Activated CD8-positive, alpha-beta T cell treated with anti-CD3 and anti-CD28 coated beads, Interleukin-2, amount 10 ng/mL, durations not matched to agents 7 days and 5 days (primary cell): ENCODE measurements around the gene CCDC70. TPM values are rescaled to one million over a fixed set of nuclear protein-coding genes. Genes with fewer than 3 reads are reported as not detected.
"Not testable (repeated sequence)": the region's sequence is repeated elsewhere in the genome, so short reads cannot be mapped to it uniquely, and the experiment has no call there.

ENCODE experiments used
- ATAC-seq: fragments of 150-1000 bp; cut with Tn5 transposase; one replicate; pipeline ENCODE4 v1.10.0; 2021; ENCODE audit warnings: moderate library complexity
- CTCF ChIA-PET: fragments of 350-600 bp; sonication (Branson Sonifier 250); formaldehyde crosslinking; loops from one replicate; lab custom pipeline; 2021; ENCODE audit warnings: antibody characterized with exemption; lab: Charles Lee
- POLR2A ChIA-PET: fragments of 350-600 bp; sonication (Branson Sonifier 250); formaldehyde crosslinking; loops from one replicate; lab custom pipeline; 2021; ENCODE audit warnings: antibody characterized with exemption; lab: Charles Lee
- DNase-seq: peaks from one replicate; pipeline ENCODE4 v3.0.0-alpha.2; 2020
- H3K27ac Mint-ChIP-seq: one replicate; pipeline ENCODE4 v1.8.0; 2021; ENCODE audit warnings: mild to moderate bottlenecking, mixed read lengths
- H3K27me3 Mint-ChIP-seq: one replicate; pipeline ENCODE4 v1.8.0; 2021; ENCODE audit warnings: low read depth, mixed read lengths
- H3K36me3 Mint-ChIP-seq: one replicate; pipeline ENCODE4 v1.8.0; 2021; ENCODE audit warnings: low read depth, mixed read lengths
- H3K4me1 Mint-ChIP-seq: one replicate; pipeline ENCODE4 v1.8.0; 2021; ENCODE audit warnings: low read depth, mixed read lengths
- H3K4me3 Mint-ChIP-seq: one replicate; pipeline ENCODE4 v1.8.0; 2021; ENCODE audit warnings: mild to moderate bottlenecking, mixed read lengths
- H3K9me3 Mint-ChIP-seq: one replicate; pipeline ENCODE4 v1.8.0; 2022; ENCODE audit warnings: mixed read lengths; ENCODE audit not compliant: insufficient read depth
- total RNA-seq, 2 experiments: library from RNA; stranded (reverse); gene quantifications; one replicate each; pipeline ENCODE4 v1.2.3, GENCODE V29; 2021

The CCDC70 gene
- total RNA-seq, 2 experiments from 2014 or later, result not detected

DNA sequence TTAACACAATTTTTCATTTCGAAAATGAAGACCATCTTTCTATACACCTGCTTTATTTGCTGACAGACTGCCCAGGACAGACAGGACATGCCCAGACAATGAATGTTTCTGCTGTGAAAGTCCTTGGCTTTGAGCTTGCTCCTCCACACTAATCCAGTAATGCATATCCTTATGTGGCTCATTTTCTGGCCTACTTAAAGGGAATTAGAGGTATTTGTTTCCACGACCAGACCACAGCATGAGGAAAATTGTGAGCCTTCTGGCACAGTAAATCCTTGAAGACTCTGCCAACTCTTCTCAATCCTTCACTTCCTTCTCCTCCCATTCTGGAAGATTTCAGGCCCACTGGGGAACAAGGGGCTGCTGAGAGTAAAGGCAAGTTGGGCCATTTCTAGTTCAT, 25.7 kb downstream of the CCDC70 start:
- Mint-ChIP-seq H3K4me1 (no peaks in the 10 kb centered on the region), H3K4me3 (no peak overlapping the region), H3K27ac (no peak overlapping the region), H3K9me3 (no peaks in the 10 kb centered on the region), H3K36me3 (no peaks in the 10 kb centered on the region), H3K27me3 (peaks cover 9% of the 10 kb centered on the region)
- no peak for ATAC-seq
- ChIA-PET POLR2A (no interaction called here), CTCF (no interaction called here)
- DNase-seq, result no peak

DNA sequence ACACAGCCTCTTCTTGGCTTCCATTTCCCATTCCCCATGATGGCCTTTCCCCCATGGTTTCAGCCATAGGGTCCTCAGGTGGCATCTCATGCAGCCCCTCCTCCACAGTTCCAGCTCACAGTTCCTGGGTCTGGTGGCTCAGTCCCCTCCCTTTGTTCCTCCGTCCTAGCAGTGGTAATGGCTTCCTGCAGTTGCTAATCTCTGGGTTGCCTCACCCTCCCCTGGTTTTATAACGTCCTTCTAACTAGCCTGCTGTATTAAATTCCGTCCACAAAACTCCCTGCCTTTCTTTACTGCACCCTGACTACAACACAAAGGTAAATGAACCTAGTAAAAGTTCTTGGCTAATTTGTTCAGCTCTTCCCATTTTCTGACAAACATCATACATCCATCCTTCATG, 30.9 kb downstream of the CCDC70 start:
- no peak for ATAC-seq

DNA sequence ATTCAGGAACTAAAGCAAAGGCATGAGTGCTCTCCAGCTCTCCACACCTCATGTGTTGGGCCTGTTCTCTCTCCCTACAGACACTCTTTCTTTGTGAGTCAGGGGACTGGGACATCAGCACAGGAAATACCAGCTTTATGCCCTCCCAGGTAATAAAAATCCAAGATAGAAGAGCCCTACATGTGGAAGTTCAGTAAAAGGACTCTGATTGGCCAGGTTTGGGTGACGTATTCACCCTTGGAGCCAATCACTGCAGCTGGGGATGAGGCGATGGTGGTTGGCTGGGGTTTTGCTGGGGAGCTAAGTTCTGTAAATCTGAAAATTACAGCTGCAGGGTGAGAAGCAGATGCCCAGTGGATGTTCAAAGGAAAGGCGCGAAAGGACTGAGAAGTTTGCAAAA, 32.5 kb downstream of the CCDC70 start:
- CTCF ChIA-PET, result interaction anchor here (1.5 to 2.9 kb wide), 2 partner anchors 17 to 79 kb away, joined by 4 to 15 read pairs; no protein-coding TSS in a partner anchor
- no peaks in the 10 kb centered on the region for H3K4me1 Mint-ChIP-seq
- no peak overlapping the region for H3K27ac Mint-ChIP-seq
- no peaks in the 10 kb centered on the region for H3K9me3 Mint-ChIP-seq
- DNase-seq (no peak), ATAC-seq (no peak)
- H3K36me3 Mint-ChIP-seq, result no peaks in the 10 kb centered on the region
- no peak overlapping the region for H3K4me3 Mint-ChIP-seq
- peaks cover 9% of the 10 kb centered on the region for H3K27me3 Mint-ChIP-seq
- POLR2A ChIA-PET, result no interaction called here

More for the DNA sequence above, 30.9 kb downstream of the CCDC70 start:
- Mint-ChIP-seq H3K27me3 (peaks cover 5% of the 10 kb centered on the region), H3K4me1 (no peaks in the 10 kb centered on the region), H3K27ac (no peak overlapping the region), H3K4me3 (no peak overlapping the region), H3K9me3 (no peaks in the 10 kb centered on the region), H3K36me3 (no peaks in the 10 kb centered on the region)
- ChIA-PET POLR2A (no interaction called here), CTCF (interaction anchor here (0.8 to 1.6 kb wide), 6 partner anchors 43 to 237 kb away, joined by 3 to 7 read pairs (median 4); partner anchors contain the start of genes NEK5 and TMEM272)
- DNase-seq, result no peak

DNA sequence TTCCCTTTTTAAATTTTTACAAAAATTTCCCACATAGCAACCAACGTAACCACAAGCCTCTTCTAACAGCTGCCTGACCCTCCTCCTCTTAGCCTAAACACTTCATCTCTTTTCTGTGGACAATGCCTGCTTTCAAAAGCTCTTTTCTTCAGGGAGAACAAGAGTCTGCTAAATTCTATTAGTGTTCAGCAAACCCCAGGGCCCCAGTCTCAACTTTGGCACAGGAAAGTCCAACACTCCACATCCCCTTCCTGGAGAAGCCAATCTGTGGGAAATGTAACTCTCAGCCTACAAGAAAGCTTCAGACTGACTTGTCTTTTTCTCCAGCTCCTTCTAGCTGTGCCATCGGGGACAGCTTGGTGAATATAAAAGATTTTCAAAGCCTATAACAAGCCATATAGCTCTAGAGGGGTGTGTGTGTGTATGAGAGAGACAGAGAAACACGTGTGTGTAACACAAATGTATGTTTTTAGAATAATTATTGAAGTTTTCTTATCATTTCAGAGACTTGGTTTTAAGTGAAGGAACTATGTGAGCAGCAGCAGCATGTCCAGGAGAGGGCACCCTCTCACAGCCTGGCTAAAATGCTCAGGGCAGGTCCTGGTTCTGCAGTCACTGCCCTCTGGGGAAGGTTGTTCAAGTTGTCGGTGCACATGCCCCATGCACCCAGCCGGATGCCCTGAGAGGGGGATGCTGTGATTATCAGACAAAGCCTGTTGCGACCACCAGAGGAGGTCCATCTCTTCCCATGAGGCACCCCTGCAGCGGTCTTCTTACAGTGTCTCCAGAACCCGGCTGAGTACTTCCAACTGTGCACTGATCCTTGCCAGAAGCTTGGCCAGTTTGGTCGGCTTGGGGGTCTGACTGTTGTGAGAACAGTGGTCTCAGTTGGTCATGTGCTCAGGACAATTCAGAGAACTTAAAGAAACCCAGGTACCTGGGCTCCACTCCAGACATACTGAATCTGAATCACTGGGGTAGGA, 34.4 kb downstream of the CCDC70 start:
- ATAC-seq (peak; percentile 79), DNase-seq (peak; percentile 56)
- Mint-ChIP-seq H3K27ac (no peak overlapping the region), H3K4me3 (no peak overlapping the region), H3K4me1 (no peaks in the 10 kb centered on the region), H3K9me3 (no peaks in the 10 kb centered on the region), H3K36me3 (no peaks in the 10 kb centered on the region), H3K27me3 (peaks cover 17% of the 10 kb centered on the region)
- POLR2A ChIA-PET, result no interaction called here
- CTCF ChIA-PET, result interaction anchor here (0.8 to 2.9 kb wide), 13 partner anchors 10 to 305 kb away, joined by 3 to 21 read pairs (median 3); partner anchors contain the start of gene NEK5

DNA sequence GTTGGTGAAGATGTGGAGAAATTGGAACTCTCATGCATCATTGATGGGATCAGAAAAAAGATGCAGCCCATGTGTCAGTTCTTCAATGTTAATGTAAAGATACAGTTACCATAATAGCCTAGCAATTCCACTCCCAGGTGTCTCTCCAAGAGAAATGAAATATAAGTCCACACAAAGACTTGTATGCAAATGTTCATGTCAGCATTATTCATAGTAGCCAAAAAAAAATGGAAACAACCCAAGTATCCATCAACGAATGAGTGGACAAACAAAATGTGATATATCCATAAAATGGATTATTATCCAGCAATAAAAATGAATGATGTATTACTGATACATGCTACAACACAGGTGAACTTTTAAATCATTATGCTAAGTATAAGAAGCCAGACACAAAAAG, 38.7 kb downstream of the CCDC70 start:
- Mint-ChIP-seq H3K4me3 (no peak overlapping the region), H3K9me3 (no peaks in the 10 kb centered on the region), H3K27me3 (peaks cover 19% of the 10 kb centered on the region), H3K36me3 (no peaks in the 10 kb centered on the region), H3K27ac (no peak overlapping the region), H3K4me1 (peaks cover 5% of the 10 kb centered on the region)
- DNase-seq, result no peak
- ATAC-seq, result no peak
- POLR2A ChIA-PET, result no interaction called here
- CTCF ChIA-PET, result no interaction called here

DNA sequence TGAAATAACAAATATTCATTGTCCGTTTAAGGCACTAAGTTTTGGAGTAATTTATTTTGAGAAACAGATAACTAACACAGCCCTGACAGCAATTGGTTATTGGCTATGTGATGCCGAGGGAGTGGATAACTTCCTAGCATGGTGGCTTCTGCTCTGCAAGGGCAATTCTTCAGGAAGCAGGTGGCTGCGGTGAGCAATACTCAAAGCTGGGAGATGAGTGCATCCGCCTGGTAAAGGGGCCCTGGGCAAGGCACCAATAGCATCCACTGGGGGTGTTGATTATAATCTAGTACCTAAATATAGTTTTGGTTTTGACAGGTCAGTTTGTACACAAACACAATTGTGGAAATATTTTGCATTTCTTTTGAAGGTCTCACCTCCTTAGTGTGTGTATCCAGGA, 41.0 kb downstream of the CCDC70 start:
- no peak overlapping the region for H3K27ac Mint-ChIP-seq
- peaks cover 19% of the 10 kb centered on the region for H3K27me3 Mint-ChIP-seq
- ATAC-seq, result no peak
- no peaks in the 10 kb centered on the region for H3K36me3 Mint-ChIP-seq
- H3K4me1 Mint-ChIP-seq, result peaks cover 5% of the 10 kb centered on the region
- H3K4me3 Mint-ChIP-seq, result no peak overlapping the region
- ChIA-PET CTCF (interaction anchor here (0.9 to 1.4 kb wide), 2 partner anchors 69 to 299 kb away, joined by 3 read pairs; no protein-coding TSS in a partner anchor), POLR2A (no interaction called here)
- no peaks in the 10 kb centered on the region for H3K9me3 Mint-ChIP-seq
- DNase-seq, result no peak

DNA sequence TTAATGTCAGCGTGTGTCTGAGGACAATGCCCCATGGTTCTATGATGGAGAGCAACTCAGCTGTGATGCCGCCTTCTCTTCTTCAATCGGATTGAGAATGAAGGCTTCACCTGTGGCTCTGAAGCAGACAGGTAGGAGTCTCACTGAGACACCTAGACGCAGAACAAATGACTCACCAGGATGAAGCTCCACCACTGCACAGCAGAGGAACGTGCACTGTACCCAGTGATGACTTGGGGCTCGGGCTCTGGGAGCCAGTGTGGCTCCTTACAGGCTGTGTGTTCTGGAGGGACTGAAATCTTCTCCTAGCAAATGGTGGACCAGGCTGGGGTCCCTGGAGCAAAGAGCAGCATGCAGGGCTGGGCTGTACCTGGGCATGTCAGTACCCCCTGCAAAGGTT, 44.0 kb downstream of the CCDC70 start:
- H3K4me1 Mint-ChIP-seq, result peaks cover 8% of the 10 kb centered on the region
- no peaks in the 10 kb centered on the region for H3K36me3 Mint-ChIP-seq
- ChIA-PET POLR2A (no interaction called here), CTCF (no interaction called here)
- ATAC-seq, result no peak
- H3K4me3 Mint-ChIP-seq, result no peak overlapping the region
- H3K9me3 Mint-ChIP-seq, result no peaks in the 10 kb centered on the region
- DNase-seq, result no peak
- no peak overlapping the region for H3K27ac Mint-ChIP-seq
- peaks cover 6% of the 10 kb centered on the region for H3K27me3 Mint-ChIP-seq

DNA sequence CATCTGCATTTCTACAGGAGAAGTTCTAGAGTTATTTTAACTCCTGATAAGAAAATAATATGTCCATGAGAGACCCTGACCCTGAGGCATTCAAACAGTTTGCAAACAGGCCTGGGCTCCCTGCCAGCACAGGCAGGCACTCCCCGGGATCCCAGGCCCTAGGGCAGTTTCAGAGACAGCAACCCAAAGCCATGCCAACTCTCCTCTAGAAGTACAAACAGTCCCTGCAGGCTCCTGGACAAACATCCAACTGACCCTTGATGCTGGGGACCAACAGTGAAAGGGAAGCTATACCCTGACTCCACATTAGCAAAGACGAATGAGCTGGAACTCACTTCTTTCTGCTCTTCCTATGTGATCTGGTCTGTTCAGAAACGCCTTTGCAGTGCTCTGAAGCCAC, 44.8 kb downstream of the CCDC70 start:
- Mint-ChIP-seq H3K4me3 (no peak overlapping the region), H3K4me1 (peaks cover 8% of the 10 kb centered on the region), H3K27me3 (peaks cover 2% of the 10 kb centered on the region), H3K9me3 (no peaks in the 10 kb centered on the region), H3K36me3 (no peaks in the 10 kb centered on the region), H3K27ac (no peak overlapping the region)
- no peak for DNase-seq
- CTCF ChIA-PET, result interaction anchor here (0.8 kb wide), 1 partner anchor 221 kb away, joined by 3 read pairs; no protein-coding TSS in a partner anchor
- POLR2A ChIA-PET, result no interaction called here
- no peak for ATAC-seq

DNA sequence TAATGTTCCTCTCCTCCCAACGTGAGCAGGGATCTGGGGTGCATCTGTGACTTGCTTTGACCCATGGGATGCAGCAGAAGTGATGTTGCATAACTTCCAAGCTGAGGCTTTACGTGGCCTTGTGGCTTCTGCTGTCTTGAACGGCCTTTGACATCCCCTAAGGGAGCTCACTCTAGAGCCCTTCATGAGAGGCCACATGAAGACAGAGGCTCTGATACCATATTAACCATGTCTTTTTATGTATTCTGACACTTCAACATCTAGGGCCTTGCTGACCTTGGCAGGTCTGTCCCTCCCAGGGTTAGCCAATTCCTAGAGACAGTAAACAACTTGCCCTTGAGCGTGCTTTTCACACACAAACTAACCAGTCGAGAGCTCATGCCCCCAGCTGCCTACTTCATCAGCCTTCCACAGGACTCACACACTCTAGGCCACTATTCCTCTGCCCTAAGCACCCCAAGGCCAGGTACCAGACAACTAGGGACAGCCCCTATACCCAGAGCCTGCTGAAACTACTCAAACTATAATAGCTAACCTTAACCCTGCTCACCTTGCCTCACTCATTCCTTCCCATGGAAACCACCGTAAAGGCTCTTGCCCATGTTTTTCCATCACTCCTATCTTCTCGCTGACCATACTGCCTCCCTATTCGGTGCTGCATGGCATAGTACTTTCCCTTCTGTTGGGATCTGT, 45.4 kb downstream of the CCDC70 start:
- Mint-ChIP-seq H3K36me3 (no peaks in the 10 kb centered on the region), H3K27ac (no peak overlapping the region), H3K4me1 (peaks cover 13% of the 10 kb centered on the region), H3K27me3 (no peaks in the 10 kb centered on the region), H3K9me3 (no peaks in the 10 kb centered on the region), H3K4me3 (no peak overlapping the region)
- POLR2A ChIA-PET, result no interaction called here
- CTCF ChIA-PET, result interaction anchor here (0.8 kb wide), 1 partner anchor 221 kb away, joined by 3 read pairs; no protein-coding TSS in a partner anchor
- ATAC-seq (no peak), DNase-seq (no peak)

DNA sequence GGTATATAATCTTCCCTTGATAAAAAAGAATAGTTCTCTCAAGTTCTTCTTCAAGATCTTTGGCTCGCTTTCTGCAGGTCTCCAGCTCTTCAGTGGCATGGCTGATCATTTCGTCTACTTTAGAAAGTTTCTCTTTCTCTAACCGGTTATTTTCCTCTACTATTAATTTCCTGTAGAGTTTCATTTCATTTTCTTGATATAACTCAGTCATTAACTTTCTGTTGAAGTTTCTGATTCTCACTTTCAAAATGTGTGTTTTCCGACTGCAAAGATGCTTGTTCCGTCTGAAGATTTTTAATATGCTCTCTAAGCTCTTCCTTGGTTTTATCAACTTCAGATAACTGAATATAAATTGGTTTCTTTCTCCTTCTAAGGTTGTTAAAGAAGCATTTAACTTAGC, 47.5 kb downstream of the CCDC70 start:
- POLR2A ChIA-PET, result interaction anchor here (0.6 to 1.1 kb wide), 2 partner anchors 20 to 843 kb away, joined by 3 to 4 read pairs; no protein-coding TSS in a partner anchor
- H3K4me3 Mint-ChIP-seq, result not testable (repeated sequence)

DNA sequence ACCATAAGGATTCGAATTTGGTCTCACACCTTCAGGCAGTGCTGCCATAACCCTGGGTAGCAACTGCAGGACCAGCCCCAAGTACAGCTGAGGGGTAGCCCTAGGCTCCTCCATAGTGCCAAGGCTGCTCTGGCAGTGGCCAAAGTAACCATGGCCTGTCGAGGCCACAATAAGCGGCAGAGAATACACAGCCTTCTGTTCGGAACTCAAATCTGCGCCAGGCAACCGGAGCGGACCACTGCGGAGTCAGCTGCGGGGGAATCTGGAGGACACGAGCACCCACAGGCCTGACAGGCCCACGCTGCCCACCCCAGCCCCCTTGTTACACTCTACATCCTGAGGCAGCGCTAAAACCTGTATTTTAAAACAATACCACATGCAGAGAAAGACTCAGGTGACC, 48.7 kb downstream of the CCDC70 start:
- H3K9me3 Mint-ChIP-seq, result no peaks in the 10 kb centered on the region
- POLR2A ChIA-PET, result interaction anchor here (1.0 kb wide), 1 partner anchor 9 kb away, joined by 4 read pairs; no protein-coding TSS in a partner anchor
- no peak for ATAC-seq
- no peak overlapping the region for H3K4me3 Mint-ChIP-seq
- CTCF ChIA-PET, result interaction anchor here (1.5 kb wide), 1 partner anchor 17 kb away, joined by 4 read pairs; no protein-coding TSS in a partner anchor
- no peaks in the 10 kb centered on the region for H3K36me3 Mint-ChIP-seq
- no peak for DNase-seq
- peaks cover 16% of the 10 kb centered on the region for H3K4me1 Mint-ChIP-seq
- H3K27ac Mint-ChIP-seq, result no peak overlapping the region
- H3K27me3 Mint-ChIP-seq, result no peaks in the 10 kb centered on the region

More for the DNA sequence above, 47.5 kb downstream of the CCDC70 start:
- CTCF ChIA-PET, result interaction anchor here (1.8 kb wide), 1 partner anchor 14 kb away, joined by 4 read pairs; no protein-coding TSS in a partner anchor
- not testable (repeated sequence) for DNase-seq, ATAC-seq, H3K9me3 Mint-ChIP-seq, H3K36me3 Mint-ChIP-seq, H3K27ac Mint-ChIP-seq, H3K27me3 Mint-ChIP-seq
- peaks cover 16% of the 10 kb centered on the region for H3K4me1 Mint-ChIP-seq
